Measurements from ENCODE around the gene UMAD1. TPM values are rescaled to one million over a fixed set of nuclear protein-coding genes. Genes with fewer than 3 reads are reported as not detected.

Gene UMAD1
- total and polyA plus RNA-seq, 12 donors = 3.5 to 24.7 (median 17.0) TPM

- Histone ChIP-seq H3K4me1 (peaks cover 0 to 4% (median 0%) of the 10 kb centered on the region in 9 donors), H3K36me3 (no peaks in the 10 kb centered on the region), H3K27ac (no peak overlapping the region), H3K27me3 (no peaks in the 10 kb centered on the region), H3K4me3 (no peak overlapping the region), H3K9me3 (no peaks in the 10 kb centered on the region)
- no peak for DNase-seq
- intact Hi-C loops (cut with DNase I) = no loop called here
- 82 to 83% methylated on average over 3 of the region's 3 CpGs for WGBS, 2 donors
- no peak for ATAC-seq
- TF ChIP-seq CTCF (IDR thresholded peaks at IDR 0.05) = no peak
Observed at GRCh38 chr7:7617550-7617949, 23.0 kb upstream of the UMAD1 start.

- H3K27ac ChIP-seq = no peak overlapping the region
- H3K27me3 ChIP-seq = no peaks in the 10 kb centered on the region
- DNase-seq (no peak), ATAC-seq (no peak)
- 94 to 98% methylated on average over 1 of the region's 1 CpG for WGBS, 2 donors
- no peaks in the 10 kb centered on the region for H3K9me3 ChIP-seq
- TF ChIP-seq CTCF (IDR thresholded peaks at IDR 0.05) = no peak
- intact Hi-C loops (cut with DNase I) = no loop called here
- no peaks in the 10 kb centered on the region for H3K36me3 ChIP-seq
- peaks cover 0 to 4% (median 0%) of the 10 kb centered on the region in 9 donors for H3K4me1 ChIP-seq
- H3K4me3 ChIP-seq = no peak overlapping the region
Observed at GRCh38 chr7:7618410-7618809, 22.1 kb upstream of the UMAD1 start.

GRCh38 chr7:7620236-7620635 lies 20.3 kb upstream of the UMAD1 start:
- WGBS, 2 donors = 95 to 96% methylated on average over 1 of the region's 1 CpG
- intact Hi-C loops (cut with DNase I) = no loop called here
- ATAC-seq = no peak
- no peak overlapping the region for H3K27ac ChIP-seq
- H3K4me3 ChIP-seq = no peak overlapping the region
- no peak for DNase-seq
- no peaks in the 10 kb centered on the region for H3K27me3 ChIP-seq
- no peaks in the 10 kb centered on the region for H3K36me3 ChIP-seq
- no peaks in the 10 kb centered on the region for H3K4me1 ChIP-seq
- H3K9me3 ChIP-seq = no peaks in the 10 kb centered on the region
- TF ChIP-seq CTCF (IDR thresholded peaks at IDR 0.05) = no peak

- DNase-seq (no peak), ATAC-seq (no peak)
- intact Hi-C loops (cut with DNase I) = no loop called here
- H3K9me3 ChIP-seq = no peaks in the 10 kb centered on the region
- no peaks in the 10 kb centered on the region for H3K27me3 ChIP-seq
- H3K27ac ChIP-seq = no peak overlapping the region
- no peak overlapping the region for H3K4me3 ChIP-seq
- H3K36me3 ChIP-seq = no peaks in the 10 kb centered on the region
- TF ChIP-seq CTCF (IDR thresholded peaks at IDR 0.05) = no peak
- H3K4me1 ChIP-seq = no peaks in the 10 kb centered on the region
Observed at GRCh38 chr7:7620644-7621210, 19.8 kb upstream of the UMAD1 start.
